Measurements from ENCODE around the gene TIGD3. TPM values are rescaled to one million over a fixed set of nuclear protein-coding genes. Genes with fewer than 3 reads are reported as not detected.

Gene TIGD3
- total RNA-seq, 4 donors from 2014 or later, result 0.36 to 2.0 (median 0.50) TPM

DNA sequence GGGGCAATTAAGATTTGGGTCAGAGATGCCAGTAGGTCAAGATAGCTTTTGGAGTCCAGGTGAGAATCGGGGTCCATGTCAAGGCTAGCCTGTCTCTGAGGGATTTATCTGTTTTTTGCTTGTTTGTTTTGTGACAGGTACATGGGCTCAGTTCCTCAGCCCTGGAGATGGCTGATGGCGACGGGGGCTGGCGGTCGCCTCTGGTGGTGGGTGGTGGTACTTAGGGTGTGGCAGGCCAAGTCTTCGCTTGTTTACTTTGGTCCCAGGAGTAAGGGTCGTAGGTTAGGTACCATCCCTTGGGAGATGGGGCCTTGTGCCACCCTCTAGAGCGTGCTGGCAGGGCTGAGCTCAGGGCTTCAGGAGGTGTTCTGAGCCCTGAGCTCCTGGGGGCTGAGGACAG, 23.2 kb downstream of the TIGD3 start:
- TF ChIP-seq, protein P1, sequence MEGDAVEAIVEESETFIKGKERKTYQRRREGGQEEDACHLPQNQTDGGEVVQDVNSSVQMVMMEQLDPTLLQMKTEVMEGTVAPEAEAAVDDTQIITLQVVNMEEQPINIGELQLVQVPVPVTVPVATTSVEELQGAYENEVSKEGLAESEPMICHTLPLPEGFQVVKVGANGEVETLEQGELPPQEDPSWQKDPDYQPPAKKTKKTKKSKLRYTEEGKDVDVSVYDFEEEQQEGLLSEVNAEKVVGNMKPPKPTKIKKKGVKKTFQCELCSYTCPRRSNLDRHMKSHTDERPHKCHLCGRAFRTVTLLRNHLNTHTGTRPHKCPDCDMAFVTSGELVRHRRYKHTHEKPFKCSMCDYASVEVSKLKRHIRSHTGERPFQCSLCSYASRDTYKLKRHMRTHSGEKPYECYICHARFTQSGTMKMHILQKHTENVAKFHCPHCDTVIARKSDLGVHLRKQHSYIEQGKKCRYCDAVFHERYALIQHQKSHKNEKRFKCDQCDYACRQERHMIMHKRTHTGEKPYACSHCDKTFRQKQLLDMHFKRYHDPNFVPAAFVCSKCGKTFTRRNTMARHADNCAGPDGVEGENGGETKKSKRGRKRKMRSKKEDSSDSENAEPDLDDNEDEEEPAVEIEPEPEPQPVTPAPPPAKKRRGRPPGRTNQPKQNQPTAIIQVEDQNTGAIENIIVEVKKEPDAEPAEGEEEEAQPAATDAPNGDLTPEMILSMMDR (IDR thresholded peaks at IDR 0.05), result no peak
- ATAC-seq (ENCODE audit: low FRiP score), result no peak
- DNase-seq (ENCODE audit: low spot score), result no peak

DNA sequence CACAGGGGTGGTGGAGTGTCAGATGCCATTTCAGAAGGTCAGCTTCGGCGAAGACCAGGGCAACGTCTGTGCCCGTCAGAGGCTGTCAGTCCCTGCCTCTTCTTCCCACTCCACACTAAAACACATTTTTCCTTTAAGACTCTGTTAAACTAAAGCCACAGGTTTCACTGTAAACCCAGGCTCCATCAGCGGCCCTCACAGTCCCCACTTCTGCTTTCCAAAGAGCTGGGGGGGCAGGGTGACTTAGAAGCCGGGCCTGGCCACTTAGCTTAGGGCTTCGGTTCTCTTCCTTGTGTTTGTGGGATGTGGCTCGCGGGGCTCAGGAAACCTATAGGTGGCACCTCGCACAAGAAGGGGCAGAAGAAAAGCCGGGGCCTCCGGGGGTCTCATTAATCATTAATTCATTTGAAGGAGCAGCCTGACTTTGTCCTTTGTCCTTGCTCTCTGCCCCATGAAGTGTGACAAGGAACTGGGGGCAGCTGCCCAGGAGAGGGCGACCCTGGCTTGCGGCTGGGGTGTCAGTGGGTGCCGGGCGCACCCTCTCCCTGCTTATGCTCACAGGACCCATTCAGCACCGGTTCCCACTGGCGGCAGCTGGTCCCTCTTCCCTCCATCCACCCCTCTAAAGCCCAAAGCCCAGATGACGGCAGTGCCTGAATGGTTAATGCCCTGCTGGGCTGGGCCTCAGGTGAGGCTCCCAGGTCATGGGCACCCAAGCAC, 23.8 kb downstream of the TIGD3 start:
- TF ChIP-seq, protein P1 (IDR thresholded peaks at IDR 0.05), result no peak
- no peak for ATAC-seq (ENCODE audit: low FRiP score)
- no peak for DNase-seq (ENCODE audit: low spot score)

DNA sequence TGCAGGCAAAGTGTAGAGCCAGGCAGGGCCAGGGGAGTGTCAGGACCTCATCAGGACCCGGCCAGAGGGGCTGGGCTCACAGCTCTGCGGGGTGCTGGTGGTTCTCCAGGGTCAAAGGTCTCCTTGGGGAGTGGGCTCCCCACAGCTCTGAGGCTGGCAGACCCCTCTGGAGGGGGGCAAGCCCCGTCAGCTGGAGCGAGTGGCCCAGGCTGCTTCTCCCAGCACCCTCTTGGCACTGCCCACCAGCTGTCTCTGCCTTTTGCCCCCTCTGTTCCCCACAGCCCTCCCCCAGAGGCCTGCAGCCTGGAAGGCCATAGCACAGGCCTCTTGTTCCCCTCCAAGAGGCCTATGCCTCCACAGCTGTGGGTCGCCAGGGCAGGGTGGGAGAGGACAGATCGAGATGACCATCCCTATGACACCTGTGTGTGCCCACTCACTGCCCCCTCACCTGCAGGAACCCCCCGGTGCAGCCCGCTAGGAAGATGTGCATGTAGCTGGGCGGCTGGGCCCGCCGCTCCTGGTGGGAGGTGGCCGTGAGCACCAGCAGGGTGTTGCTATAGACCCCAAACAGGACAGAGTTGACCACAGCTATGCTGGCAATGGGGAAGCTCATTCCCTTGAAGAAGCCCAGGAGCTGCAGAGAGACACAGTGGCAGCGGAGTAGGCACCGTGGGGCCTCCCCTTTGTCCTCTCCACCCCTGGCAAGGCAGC, 24.5 kb downstream of the TIGD3 start:
- ATAC-seq (ENCODE audit: low FRiP score) (no peak), DNase-seq (ENCODE audit: low spot score) (no peak)
- TF ChIP-seq, protein P1 (IDR thresholded peaks at IDR 0.05), result no peak

DNA sequence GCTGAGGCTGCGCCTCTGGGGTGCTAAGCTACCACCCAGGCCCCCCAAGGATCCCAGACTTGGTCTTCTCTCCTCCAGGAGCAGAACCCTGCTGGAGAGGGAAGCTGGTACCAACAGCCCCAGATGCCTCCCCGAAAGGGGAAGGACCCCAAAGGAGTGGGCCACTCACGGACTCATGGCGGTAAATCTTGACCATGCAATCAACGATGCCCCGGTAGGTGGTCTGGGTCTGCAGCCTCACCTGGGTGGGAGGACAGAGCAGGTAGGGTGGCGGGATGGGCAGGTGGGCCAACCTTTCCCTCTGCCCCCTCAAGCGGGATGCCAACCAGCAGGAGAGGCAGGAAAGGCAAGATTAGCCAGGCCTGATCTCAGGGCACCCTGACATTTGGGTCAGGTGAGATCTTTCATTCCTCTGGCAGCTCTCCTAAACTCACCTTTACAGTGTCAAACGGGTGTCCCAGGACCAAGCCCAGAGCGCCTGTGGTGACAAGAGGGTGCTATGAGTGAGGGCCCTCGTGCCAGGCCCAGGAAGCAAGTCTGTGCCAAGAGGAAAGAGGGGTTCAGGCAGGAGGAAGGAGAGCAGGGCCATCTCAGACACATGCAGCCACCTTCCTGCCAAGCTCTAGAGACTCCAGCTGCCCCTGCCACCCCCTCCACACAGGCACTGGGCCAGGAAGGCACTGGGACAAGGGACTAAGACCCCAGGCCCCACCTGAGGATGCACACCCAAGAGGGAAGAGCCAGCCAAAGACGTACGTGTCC, 25.3 kb downstream of the TIGD3 start:
- TF ChIP-seq, protein P1 (IDR thresholded peaks at IDR 0.05), result no peak
- no peak for DNase-seq (ENCODE audit: low spot score)
- ATAC-seq (ENCODE audit: low FRiP score), result no peak

DNA sequence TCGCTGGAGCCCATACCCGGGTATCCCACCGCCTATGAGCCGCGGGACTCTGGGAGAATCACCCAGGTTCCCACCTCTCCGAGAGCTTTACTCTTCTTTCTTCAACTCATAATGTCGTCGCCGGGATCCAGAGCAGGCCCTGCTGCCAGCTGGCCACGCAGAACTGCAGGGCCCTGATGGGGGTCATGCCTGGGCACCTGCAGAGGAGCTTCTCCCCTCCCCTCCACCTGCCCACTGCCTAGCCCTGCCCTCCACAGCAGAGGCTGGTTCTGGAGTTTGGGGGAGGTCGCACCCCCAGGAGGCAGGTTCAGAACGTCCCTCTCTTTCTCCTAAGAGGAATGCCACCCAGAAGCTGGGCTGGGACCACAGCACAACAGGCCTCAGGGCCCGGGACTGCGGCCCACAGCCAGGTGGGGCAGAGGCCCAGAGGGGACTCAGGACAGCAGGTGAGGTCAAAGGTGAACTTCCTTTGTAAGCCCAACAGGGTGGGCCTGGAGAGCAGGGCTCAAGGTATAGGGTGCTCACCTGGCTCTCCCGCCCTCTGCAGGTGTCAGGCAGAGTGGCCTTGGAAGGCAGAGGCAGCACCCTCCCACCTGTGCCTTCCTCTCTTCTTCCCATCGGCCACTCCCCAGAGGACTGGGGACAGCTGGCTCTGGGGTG, 26.0 kb downstream of the TIGD3 start:
- TF ChIP-seq, protein P1 (IDR thresholded peaks at IDR 0.05), result no peak
- no peak for DNase-seq (ENCODE audit: low spot score)
- no peak for ATAC-seq (ENCODE audit: low FRiP score)

DNA sequence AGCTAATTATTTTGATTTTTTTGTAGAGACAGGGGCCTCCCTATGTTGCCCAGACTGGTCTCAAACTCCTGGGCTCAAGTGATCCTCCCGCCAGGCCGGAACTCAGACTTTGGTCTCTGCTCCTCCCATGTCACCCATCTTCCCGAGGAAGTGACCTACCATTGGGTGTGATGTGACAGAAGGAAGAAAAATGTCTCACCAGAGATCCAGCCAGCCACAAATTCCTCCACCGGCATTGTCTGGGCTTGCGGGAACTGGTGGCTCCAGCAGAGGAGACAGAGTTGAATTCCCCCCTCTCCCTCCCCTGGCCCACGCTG, 27.1 kb downstream of the TIGD3 start:
- TF ChIP-seq, protein P1 (IDR thresholded peaks at IDR 0.05), result no peak
- ATAC-seq (ENCODE audit: low FRiP score) (peak; percentile 0), DNase-seq (ENCODE audit: low spot score) (no peak)

Data from omental fat pad (tissue), 4 donors.